Measurements from ENCODE around the gene JAG1. TPM values are rescaled to one million over a fixed set of nuclear protein-coding genes. Genes with fewer than 3 reads are reported as not detected.

The JAG1 gene
- total and polyA plus RNA-seq, 9 of the 15 experiments (the other 6 are each of a cell fraction or from before 2014, with no cell fraction given): 0.04 to 0.40 (median 0.07) TPM

DNA sequence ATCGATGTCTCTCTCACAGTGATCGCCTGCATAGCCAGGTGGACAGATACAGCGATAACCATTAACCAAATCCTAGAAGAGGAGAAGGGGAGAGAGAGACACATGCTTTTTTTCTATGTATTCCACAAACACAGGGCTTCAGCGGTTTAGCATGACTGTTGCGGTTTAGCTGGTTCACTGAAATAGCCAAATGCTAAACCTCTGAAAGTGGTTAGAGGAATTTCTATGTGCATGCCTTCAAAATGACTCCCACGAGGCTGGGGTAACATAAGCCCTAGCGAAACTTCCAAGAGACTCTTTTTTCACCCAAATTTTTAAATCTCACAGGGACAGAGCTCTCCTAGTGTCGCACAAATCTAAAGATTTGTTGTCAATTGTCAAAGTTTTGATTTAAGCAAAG, 25.1 kb downstream of the JAG1 start (continued):
- no peak for TF ChIP-seq JUN (IDR thresholded peaks at IDR 0.05; ENCODE audit: borderline replicate concordance, low read depth, low read length)
- TF ChIP-seq JUN (CRISPR knock-in tag; IDR thresholded peaks at IDR 0.05; ENCODE audit: borderline replicate concordance): no peak
- TF ChIP-seq CREB1 (IDR thresholded peaks at IDR 0.05): no peak
- TF ChIP-seq CREB1 (CRISPR knock-in tag; IDR thresholded peaks at IDR 0.05): no peak
- TF ChIP-seq ZFX (CRISPR knock-in tag; IDR thresholded peaks at IDR 0.05): no peak
- no peak for TF ChIP-seq SIN3B (IDR thresholded peaks at IDR 0.05; ENCODE audit: low read depth)
- TF ChIP-seq ZNF212 (CRISPR knock-in tag; IDR thresholded peaks at IDR 0.05): no peak

DNA sequence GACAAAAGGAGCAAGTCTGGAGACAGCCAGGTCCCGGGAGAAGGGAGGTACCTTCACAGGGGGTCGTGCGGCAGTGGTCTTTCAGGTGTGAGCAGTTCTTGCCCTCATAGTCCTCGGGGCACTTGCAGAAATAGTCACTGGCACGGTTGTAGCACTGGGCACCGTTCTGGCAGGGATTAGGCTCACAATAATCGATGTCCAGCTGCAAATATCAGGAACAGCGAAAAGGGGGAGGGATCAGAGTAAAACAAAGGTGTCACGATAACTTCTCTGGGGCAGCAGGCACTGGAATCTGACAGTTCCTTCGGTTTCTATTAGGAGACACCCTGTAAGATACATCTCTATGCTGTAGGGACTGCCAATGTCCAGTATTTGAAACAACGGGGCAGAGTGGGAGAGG, 25.9 kb downstream of the JAG1 start:
- H3K79me2 ChIP-seq (ENCODE audit: control insufficient read depth, insufficient read depth, low read length): no peaks in the 10 kb centered on the region
- H3K9me3 ChIP-seq (replicated peaks; ENCODE audit: control insufficient read depth, insufficient read depth, low read depth, low read length): no peaks in the 10 kb centered on the region
- no peak overlapping the region for H3K4me2 ChIP-seq (ENCODE audit: insufficient read depth, low read length)
- peaks cover 3 to 25% of the 10 kb centered on the region in 2 experiments; a peak in 2 of 5 replicates for H3K27me3 ChIP-seq (ENCODE audit: control insufficient read depth in 2 of 2, insufficient read depth in 2 of 2, low read length in 2 of 2)
- no peak overlapping the region for H2AFZ ChIP-seq (ENCODE audit: low read depth, low read length)
- DNase-seq (ENCODE audit: extremely low read depth in 1 of 4, low spot score in 3 of 4): no peak
- H3K9me1 ChIP-seq (ENCODE audit: control insufficient read depth, insufficient read depth, low read length): no peaks in the 10 kb centered on the region
- POLR2A ChIA-PET: no interaction called here
- no peak overlapping the region for H3K27ac ChIP-seq (ENCODE audit: extremely low read depth, low read depth, low read length)
- CTCF ChIA-PET (ENCODE audit: low intra/inter-chr PET ratio): no interaction called here
- no peak overlapping the region for H3K9ac ChIP-seq (ENCODE audit: insufficient read depth in 1 of 2, low read depth in 2 of 2, low read length in 2 of 2)
- no peaks in the 10 kb centered on the region for H3K4me1 ChIP-seq (replicated peaks in 1 of 2; ENCODE audit: control insufficient read depth in 2 of 2, insufficient read depth in 2 of 2, low read length in 2 of 2)
- H3K4me3 ChIP-seq: no peak overlapping the region
- in situ Hi-C loops (cut with MboI): no loop called here
- ATAC-seq: no peak
- no peak for TF ChIP-seq ZZZ3 (IDR thresholded peaks at IDR 0.05)
- TF ChIP-seq, protein P1, sequence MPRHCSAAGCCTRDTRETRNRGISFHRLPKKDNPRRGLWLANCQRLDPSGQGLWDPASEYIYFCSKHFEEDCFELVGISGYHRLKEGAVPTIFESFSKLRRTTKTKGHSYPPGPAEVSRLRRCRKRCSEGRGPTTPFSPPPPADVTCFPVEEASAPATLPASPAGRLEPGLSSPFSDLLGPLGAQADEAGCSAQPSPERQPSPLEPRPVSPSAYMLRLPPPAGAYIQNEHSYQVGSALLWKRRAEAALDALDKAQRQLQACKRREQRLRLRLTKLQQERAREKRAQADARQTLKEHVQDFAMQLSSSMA (CRISPR knock-in tag; IDR thresholded peaks at IDR 0.05): no peak
- TF ChIP-seq, protein P2, sequence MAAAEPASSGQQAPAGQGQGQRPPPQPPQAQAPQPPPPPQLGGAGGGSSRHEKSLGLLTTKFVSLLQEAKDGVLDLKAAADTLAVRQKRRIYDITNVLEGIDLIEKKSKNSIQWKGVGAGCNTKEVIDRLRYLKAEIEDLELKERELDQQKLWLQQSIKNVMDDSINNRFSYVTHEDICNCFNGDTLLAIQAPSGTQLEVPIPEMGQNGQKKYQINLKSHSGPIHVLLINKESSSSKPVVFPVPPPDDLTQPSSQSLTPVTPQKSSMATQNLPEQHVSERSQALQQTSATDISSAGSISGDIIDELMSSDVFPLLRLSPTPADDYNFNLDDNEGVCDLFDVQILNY (CRISPR knock-in tag; IDR thresholded peaks at IDR 0.05): no peak
- TF ChIP-seq ZNF699 (CRISPR knock-in tag; IDR thresholded peaks at IDR 0.05; ENCODE audit: insufficient replicate concordance): no peak
- no peak for TF ChIP-seq TAF1 (IDR thresholded peaks at IDR 0.05; ENCODE audit: control insufficient read depth, extremely low read depth, insufficient read depth, low read length, severe bottlenecking)
- TF ChIP-seq SREBF1 (IDR thresholded peaks at IDR 0.05; ENCODE audit: borderline replicate concordance, low read depth, low read length): no peak
- TF ChIP-seq PURB (CRISPR knock-in tag; IDR thresholded peaks at IDR 0.05; ENCODE audit: low read depth): no peak
- TF ChIP-seq MEF2A (IDR thresholded peaks at IDR 0.05; ENCODE audit: control insufficient read depth, low read depth, low read length): no peak
- no peak for TF ChIP-seq FUS (optimal IDR thresholded peaks at IDR 0.05; ENCODE audit: low read depth, low read length)
- TF ChIP-seq ETV1 (tag; conservative IDR thresholded peaks at IDR 0.05; ENCODE audit: low read depth): no peak
- TF ChIP-seq SAFB (IDR thresholded peaks at IDR 0.05; ENCODE audit: borderline replicate concordance, low read depth, low read length): no peak
- TF ChIP-seq POLR3A (IDR thresholded peaks at IDR 0.05; ENCODE audit: borderline replicate concordance, extremely low read depth, insufficient read depth, insufficient read length): no peak
- TF ChIP-seq, protein P3, sequence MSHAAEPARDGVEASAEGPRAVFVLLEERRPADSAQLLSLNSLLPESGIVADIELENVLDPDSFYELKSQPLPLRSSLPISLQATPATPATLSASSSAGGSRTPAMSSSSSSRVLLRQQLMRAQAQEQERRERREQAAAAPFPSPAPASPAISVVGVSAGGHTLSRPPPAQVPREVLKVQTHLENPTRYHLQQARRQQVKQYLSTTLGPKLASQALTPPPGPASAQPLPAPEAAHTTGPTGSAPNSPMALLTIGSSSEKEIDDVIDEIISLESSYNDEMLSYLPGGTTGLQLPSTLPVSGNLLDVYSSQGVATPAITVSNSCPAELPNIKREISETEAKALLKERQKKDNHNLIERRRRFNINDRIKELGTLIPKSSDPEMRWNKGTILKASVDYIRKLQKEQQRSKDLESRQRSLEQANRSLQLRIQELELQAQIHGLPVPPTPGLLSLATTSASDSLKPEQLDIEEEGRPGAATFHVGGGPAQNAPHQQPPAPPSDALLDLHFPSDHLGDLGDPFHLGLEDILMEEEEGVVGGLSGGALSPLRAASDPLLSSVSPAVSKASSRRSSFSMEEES (CRISPR knock-in tag; IDR thresholded peaks at IDR 0.05): no peak
- intact Hi-C loops (cut with micrococcal nuclease): loop anchor here (5.0 kb wide), 1 partner anchor 96 kb away; no protein-coding TSS in a partner anchor
- no peaks in the 10 kb centered on the region for H3K36me3 ChIP-seq (ENCODE audit: control insufficient read depth, insufficient read depth, low read length)
- whole genome bisulfite sequencing (ENCODE audit: insufficient coverage, low coverage, missing lambda C conversion rate): 1% methylated on average over 11 of the region's 11 CpGs
- no peaks in the 10 kb centered on the region for H4K20me1 ChIP-seq (replicated peaks; ENCODE audit: control insufficient read depth, insufficient read depth, low read length)
- no peak for FAIRE-seq
- BruUV-seq (replicated peaks): no TSS peak

All from K562 (cell line).